Upper lobe of left lung (tissue), 4 donors: ENCODE measurements around the gene DNAJC21.

Source experiments
- POLR2A ChIP-seq, 4 donors: fragments of 450-650 bp; IDR thresholded peaks; one replicate each; pipeline ENCODE4 v1.5.1; 2016 to 2017; ENCODE audit warnings: antibody characterized with exemption in 4 of 4, mild to moderate bottlenecking in 2 of 4
- POLR2AphosphoS5 ChIP-seq, 2 donors: sonication (generic); formaldehyde crosslinking; IDR thresholded peaks; one replicate each; pipeline ENCODE4 v1.5.1; 2017; ENCODE audit warnings: antibody characterized with exemption in 2 of 2
- TF ChIP-seq, protein P1 (sequence below), 6 experiments: fragments of 450-650 bp in 4 of 6; fragments of 200-600 bp in 2 of 6; sonication (generic) in 2 of 6; IDR thresholded peaks; one replicate each; pipeline ENCODE4 v1.5.1; 2016 to 2019; ENCODE audit warnings: antibody characterized with exemption in 6 of 6

DNA sequence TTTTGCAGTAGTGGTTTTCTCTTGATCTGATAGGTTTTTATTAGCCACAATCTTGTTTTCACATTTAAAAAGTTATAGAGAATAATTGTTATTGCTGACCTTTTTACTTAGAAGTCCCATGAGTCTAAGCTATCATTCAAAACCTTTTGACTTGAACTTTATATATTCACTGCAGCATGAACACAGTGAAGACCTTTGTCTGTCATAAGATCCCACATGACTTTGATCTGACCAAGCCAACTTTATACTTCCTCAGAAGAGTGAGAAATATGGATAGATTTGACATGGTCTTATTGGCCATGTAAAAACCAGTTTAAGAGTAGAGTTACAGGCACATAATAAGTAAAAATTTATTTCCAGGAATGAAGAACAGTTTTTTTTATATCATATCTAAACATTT, 48.1 kb upstream of the DNAJC21 start:
- TF ChIP-seq, protein P1, sequence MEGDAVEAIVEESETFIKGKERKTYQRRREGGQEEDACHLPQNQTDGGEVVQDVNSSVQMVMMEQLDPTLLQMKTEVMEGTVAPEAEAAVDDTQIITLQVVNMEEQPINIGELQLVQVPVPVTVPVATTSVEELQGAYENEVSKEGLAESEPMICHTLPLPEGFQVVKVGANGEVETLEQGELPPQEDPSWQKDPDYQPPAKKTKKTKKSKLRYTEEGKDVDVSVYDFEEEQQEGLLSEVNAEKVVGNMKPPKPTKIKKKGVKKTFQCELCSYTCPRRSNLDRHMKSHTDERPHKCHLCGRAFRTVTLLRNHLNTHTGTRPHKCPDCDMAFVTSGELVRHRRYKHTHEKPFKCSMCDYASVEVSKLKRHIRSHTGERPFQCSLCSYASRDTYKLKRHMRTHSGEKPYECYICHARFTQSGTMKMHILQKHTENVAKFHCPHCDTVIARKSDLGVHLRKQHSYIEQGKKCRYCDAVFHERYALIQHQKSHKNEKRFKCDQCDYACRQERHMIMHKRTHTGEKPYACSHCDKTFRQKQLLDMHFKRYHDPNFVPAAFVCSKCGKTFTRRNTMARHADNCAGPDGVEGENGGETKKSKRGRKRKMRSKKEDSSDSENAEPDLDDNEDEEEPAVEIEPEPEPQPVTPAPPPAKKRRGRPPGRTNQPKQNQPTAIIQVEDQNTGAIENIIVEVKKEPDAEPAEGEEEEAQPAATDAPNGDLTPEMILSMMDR (IDR thresholded peaks at IDR 0.05): no peak
- TF ChIP-seq POLR2A (IDR thresholded peaks at IDR 0.05) (no peak), POLR2AphosphoS5 (IDR thresholded peaks at IDR 0.05) (no peak)
